ENCODE results near the gene MRI1.

Gene MRI1

DNA sequence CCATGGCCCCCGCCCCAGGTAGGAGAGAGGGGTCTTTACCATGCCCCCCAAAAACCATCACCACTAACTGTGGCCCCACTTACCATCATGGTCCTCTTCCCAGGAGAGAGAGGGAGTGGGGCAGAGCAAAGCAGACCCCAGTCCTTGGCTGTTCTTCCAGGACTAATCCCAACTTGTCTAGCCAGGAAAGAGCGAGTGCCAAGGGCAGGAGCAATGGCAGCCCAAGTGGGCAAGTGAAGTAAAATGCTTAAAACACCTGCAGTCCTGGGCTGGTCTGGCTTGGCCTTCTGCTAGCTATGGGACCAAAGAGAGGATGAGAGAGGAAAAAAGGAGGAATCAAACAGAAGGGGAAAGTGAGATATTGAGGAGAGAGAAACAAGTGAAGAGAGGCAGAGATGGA, 48.8 kb downstream of the MRI1 start:
- Histone ChIP-seq H3K9ac (ENCODE audit: low read length) (no peak overlapping the region), H3K9me3 (ENCODE audit: control insufficient read depth, low read length) (no peaks in the 10 kb centered on the region), H3K4me3 (ENCODE audit: low read length) (no peak overlapping the region), H3K4me1 (ENCODE audit: control insufficient read depth, insufficient read depth, low read length) (no peaks in the 10 kb centered on the region), H3K36me3 (ENCODE audit: control insufficient read depth, insufficient read depth, low read length, severe bottlenecking) (peaks cover 23% of the 10 kb centered on the region), H3K27me3 (replicated peaks; ENCODE audit: control insufficient read depth, insufficient read depth, low read length) (no peaks in the 10 kb centered on the region)
- DNase-seq (ENCODE audit: low read depth): no peak

- Histone ChIP-seq H3K9me3 (ENCODE audit: control insufficient read depth, low read length) (no peaks in the 10 kb centered on the region), H3K36me3 (ENCODE audit: control insufficient read depth, insufficient read depth, low read length, severe bottlenecking) (peaks cover 13% of the 10 kb centered on the region), H3K4me3 (ENCODE audit: low read length) (no peak overlapping the region), H3K27me3 (replicated peaks; ENCODE audit: control insufficient read depth, insufficient read depth, low read length) (no peaks in the 10 kb centered on the region), H3K9ac (ENCODE audit: low read length) (no peak overlapping the region), H3K4me1 (ENCODE audit: control insufficient read depth, insufficient read depth, low read length) (no peaks in the 10 kb centered on the region)
- no peak for DNase-seq (ENCODE audit: low read depth)
Observed at GRCh38 chr19:13814550-13814949, 50.2 kb downstream of the MRI1 start.

DNA sequence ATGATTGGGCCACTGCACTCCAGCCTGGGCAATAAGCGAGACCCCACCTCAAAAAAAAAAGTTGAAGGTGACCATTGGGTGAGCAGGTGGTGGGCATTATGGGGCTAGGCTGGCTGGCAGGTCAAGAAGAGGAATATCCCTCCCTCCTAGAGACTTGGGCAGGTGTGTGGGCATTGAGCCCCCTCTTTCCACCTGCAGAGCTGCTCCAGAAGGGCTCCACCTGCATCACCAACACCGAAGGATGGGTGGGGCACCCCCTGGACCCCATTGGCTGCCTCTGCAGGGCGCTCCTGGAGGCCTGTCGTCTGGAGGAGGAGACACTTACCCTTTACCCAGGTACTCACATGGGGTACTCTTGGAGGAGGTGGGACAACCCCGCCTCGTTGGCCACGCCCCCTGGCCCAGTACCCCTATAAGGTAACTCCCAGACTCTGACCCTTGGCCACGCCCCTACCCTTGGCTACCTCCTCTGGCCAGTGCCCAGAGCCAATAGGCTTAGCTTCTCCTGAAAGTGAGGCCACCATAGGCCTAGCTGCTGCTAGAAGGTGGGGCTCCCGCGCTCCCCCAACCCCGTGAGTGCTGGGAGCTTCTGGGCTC, 52.8 kb downstream of the MRI1 start:
- peaks cover 10% of the 10 kb centered on the region for H3K36me3 ChIP-seq (ENCODE audit: control insufficient read depth, insufficient read depth, low read length, severe bottlenecking)
- H3K9me3 ChIP-seq (ENCODE audit: control insufficient read depth, low read length): no peaks in the 10 kb centered on the region
- no peaks in the 10 kb centered on the region for H3K27me3 ChIP-seq (replicated peaks; ENCODE audit: control insufficient read depth, insufficient read depth, low read length)
- H3K9ac ChIP-seq (ENCODE audit: low read length): no peak overlapping the region
- peaks cover 4% of the 10 kb centered on the region for H3K4me1 ChIP-seq (ENCODE audit: control insufficient read depth, insufficient read depth, low read length)
- H3K4me3 ChIP-seq (ENCODE audit: low read length): no peak overlapping the region
- no peak for DNase-seq (ENCODE audit: low read depth)

- Histone ChIP-seq H3K4me1 (ENCODE audit: control insufficient read depth, insufficient read depth, low read length) (peaks cover 9% of the 10 kb centered on the region), H3K4me3 (ENCODE audit: low read length) (no peak overlapping the region), H3K9me3 (ENCODE audit: control insufficient read depth, low read length) (no peaks in the 10 kb centered on the region), H3K9ac (ENCODE audit: low read length) (no peak overlapping the region), H3K36me3 (ENCODE audit: control insufficient read depth, insufficient read depth, low read length, severe bottlenecking) (peaks cover 10% of the 10 kb centered on the region), H3K27me3 (replicated peaks; ENCODE audit: control insufficient read depth, insufficient read depth, low read length) (no peaks in the 10 kb centered on the region)
- DNase-seq (ENCODE audit: low read depth): no peak
Observed at GRCh38 chr19:13817615-13818371, 53.5 kb downstream of the MRI1 start.

GRCh38 chr19:13819238-13819637, 54.9 kb downstream of the MRI1 start:
- Histone ChIP-seq H3K4me3 (ENCODE audit: low read length) (no peak overlapping the region), H3K27me3 (replicated peaks; ENCODE audit: control insufficient read depth, insufficient read depth, low read length) (no peaks in the 10 kb centered on the region), H3K9me3 (ENCODE audit: control insufficient read depth, low read length) (no peaks in the 10 kb centered on the region), H3K4me1 (ENCODE audit: control insufficient read depth, insufficient read depth, low read length) (peaks cover 16% of the 10 kb centered on the region), H3K36me3 (ENCODE audit: control insufficient read depth, insufficient read depth, low read length, severe bottlenecking) (peaks cover 3% of the 10 kb centered on the region), H3K9ac (ENCODE audit: low read length) (no peak overlapping the region)
- no peak for DNase-seq (ENCODE audit: low read depth)

GRCh38 chr19:13821292-13821691, 57.0 kb downstream of the MRI1 start:
- no peak overlapping the region for H3K4me3 ChIP-seq (ENCODE audit: low read length)
- no peaks in the 10 kb centered on the region for H3K9me3 ChIP-seq (ENCODE audit: control insufficient read depth, low read length)
- peaks cover 16% of the 10 kb centered on the region for H3K4me1 ChIP-seq (ENCODE audit: control insufficient read depth, insufficient read depth, low read length)
- no peak overlapping the region for H3K9ac ChIP-seq (ENCODE audit: low read length)
- peaks cover 3% of the 10 kb centered on the region for H3K36me3 ChIP-seq (ENCODE audit: control insufficient read depth, insufficient read depth, low read length, severe bottlenecking)
- no peaks in the 10 kb centered on the region for H3K27me3 ChIP-seq (replicated peaks; ENCODE audit: control insufficient read depth, insufficient read depth, low read length)
- DNase-seq (ENCODE audit: low read depth): no peak

DNA sequence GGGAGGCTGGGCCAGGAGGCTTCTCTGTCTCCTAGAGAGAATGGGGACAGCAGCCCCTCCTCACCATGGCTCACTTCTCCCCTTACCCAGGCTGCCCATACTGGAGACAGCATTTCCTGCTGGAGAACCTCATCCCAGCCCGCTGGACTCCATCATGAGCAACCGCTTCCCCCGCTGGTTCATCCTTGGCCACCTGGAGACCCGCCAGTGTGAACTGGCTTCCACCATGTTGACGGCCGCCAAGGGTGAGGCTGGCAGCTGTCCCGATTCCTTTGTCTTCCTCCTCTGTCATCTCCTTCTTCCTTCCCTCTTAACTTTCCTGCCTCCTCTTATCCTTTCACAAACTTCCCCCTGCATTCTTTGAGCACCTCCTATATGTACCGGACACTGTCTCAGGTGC, 58.9 kb downstream of the MRI1 start:
- no peak for DNase-seq (ENCODE audit: low read depth)
- H3K4me1 ChIP-seq (ENCODE audit: control insufficient read depth, insufficient read depth, low read length): peaks cover 16% of the 10 kb centered on the region
- no peaks in the 10 kb centered on the region for H3K27me3 ChIP-seq (replicated peaks; ENCODE audit: control insufficient read depth, insufficient read depth, low read length)
- no peaks in the 10 kb centered on the region for H3K9me3 ChIP-seq (ENCODE audit: control insufficient read depth, low read length)
- peaks cover 3% of the 10 kb centered on the region for H3K36me3 ChIP-seq (ENCODE audit: control insufficient read depth, insufficient read depth, low read length, severe bottlenecking)
- no peak overlapping the region for H3K4me3 ChIP-seq (ENCODE audit: low read length)
- no peak overlapping the region for H3K9ac ChIP-seq (ENCODE audit: low read length)
